HL-60/S4 treated with retinoic acid at 250 ng/mL for 4 days and 3 days (cell line): Measurements from ENCODE around the gene FGF19.

Source experiments
- in situ Hi-C: fragments of 300-500 bp; cut with MboI; formaldehyde crosslinking; loops from 2 replicates; pipeline ENCODE4 v1.7.0; 2022; ENCODE audit warnings: low sequenced_read_pairs

FGF19 gene

GRCh38 chr11:69718912-69719311 lies 15.1 kb upstream of the FGF19 start:
- in situ Hi-C loops: loop anchor here (25.0 kb wide), 1 partner anchor 468 kb away; no protein-coding TSS in a partner anchor

DNA sequence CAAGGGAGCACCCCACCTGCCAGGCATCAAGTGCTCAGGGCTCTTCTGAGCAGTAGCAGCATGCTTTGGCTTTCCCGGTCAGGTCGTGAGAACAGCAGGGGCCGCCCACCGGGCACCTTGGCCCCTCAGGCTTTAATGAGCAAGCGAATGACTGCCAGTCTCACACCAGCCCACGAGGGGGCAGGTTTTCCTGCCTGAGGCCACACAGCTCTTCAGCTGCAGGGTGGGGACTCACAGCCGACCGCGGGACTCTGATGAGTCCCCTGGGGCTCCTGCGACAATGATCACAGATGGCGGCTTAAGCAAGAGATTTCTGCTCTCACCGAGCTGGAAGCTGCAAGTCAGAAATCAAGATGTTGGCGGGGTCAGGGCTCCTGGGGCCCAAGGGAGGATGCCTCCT lies 14.3 kb upstream of the FGF19 start:
- in situ Hi-C loops: loop anchor here (25.0 kb wide), 1 partner anchor 469 kb away; no protein-coding TSS in a partner anchor

GRCh38 chr11:69716891-69717747 lies 13.3 kb upstream of the FGF19 start:
- in situ Hi-C loops: loop anchor here (25.0 kb wide), 1 partner anchor 470 kb away; no protein-coding TSS in a partner anchor

GRCh38 chr11:69716099-69716498 lies 12.3 kb upstream of the FGF19 start:
- in situ Hi-C loops: loop anchor here (25.0 kb wide), 1 partner anchor 471 kb away; no protein-coding TSS in a partner anchor

- in situ Hi-C loops: loop anchor here (25.0 kb wide), 1 partner anchor 472 kb away; no protein-coding TSS in a partner anchor
Observed at GRCh38 chr11:69715446-69715845, 11.6 kb upstream of the FGF19 start.

DNA sequence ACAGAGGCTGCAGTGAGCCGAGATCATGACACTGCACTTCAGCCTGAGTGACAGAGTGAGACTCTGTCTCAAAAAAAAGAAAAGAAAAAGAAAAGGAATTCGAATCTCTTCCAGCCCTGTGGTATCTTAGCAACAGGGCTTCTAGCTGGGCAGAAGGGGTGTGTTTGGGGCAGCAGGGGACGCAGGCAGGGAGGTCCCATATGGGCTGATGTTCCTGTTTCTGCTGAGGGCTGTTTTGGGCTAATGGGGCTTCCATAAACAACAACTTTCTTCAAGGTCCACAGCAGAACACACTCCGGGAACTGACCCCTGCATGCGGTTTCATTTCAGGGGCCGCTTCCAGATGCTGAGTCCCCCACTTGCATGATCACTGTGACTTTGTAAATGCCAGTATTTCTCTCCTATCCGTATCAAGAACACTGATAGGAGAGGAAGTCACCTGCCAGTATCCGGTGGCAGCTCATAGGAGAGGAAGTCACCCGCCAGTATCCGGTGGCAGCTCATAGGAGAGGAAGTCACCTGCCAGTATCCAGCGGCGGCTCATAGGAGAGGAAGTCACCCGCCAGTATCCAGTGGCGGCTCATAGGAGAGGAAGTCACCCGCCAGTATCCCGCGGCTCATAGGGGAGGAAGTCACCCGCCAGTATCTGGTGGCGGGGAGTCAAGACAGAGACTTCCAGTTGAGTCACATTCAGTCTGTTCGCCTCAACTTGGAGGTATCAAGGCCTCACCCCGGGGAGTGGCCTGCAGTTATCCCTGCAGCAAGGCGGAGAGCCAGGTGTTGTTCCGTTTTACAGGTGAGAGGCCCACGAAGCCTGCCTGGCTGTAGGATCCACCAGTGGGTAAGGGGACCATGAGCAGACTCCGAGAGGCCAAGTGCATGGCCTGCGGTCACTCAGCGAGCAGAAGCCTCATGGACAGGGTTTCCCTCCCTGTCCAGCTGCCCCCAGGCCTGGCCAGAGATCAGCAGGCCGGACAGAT lies 8.3 kb upstream of the FGF19 start:
- in situ Hi-C loops: loop anchor here (25.0 kb wide), 1 partner anchor 475 kb away; no protein-coding TSS in a partner anchor

GRCh38 chr11:69708736-69709401 lies 5.0 kb upstream of the FGF19 start:
- in situ Hi-C loops: loop anchor here (25.0 kb wide), 1 partner anchor 478 kb away; no protein-coding TSS in a partner anchor

DNA sequence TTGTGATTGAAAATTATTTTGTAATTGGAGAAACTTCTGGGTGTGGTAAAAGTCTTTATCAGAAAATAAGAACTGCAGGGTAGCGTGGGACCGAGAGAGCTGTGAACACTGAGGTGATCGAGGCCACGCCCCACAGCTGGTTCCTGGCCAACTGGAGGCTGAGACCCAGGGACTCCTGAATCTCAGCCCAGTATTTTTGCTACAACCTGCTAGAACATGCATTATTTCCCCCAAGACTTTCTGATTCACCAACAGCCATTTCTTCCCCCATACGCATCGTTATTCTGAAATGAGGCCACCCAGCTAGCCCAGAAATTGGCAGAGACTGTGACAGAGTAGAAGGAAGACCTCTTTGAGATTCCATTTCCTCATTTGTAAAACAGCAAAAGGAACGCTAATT lies 3.4 kb upstream of the FGF19 start:
- in situ Hi-C loops: loop anchor here (25.0 kb wide), 1 partner anchor 480 kb away; no protein-coding TSS in a partner anchor

DNA sequence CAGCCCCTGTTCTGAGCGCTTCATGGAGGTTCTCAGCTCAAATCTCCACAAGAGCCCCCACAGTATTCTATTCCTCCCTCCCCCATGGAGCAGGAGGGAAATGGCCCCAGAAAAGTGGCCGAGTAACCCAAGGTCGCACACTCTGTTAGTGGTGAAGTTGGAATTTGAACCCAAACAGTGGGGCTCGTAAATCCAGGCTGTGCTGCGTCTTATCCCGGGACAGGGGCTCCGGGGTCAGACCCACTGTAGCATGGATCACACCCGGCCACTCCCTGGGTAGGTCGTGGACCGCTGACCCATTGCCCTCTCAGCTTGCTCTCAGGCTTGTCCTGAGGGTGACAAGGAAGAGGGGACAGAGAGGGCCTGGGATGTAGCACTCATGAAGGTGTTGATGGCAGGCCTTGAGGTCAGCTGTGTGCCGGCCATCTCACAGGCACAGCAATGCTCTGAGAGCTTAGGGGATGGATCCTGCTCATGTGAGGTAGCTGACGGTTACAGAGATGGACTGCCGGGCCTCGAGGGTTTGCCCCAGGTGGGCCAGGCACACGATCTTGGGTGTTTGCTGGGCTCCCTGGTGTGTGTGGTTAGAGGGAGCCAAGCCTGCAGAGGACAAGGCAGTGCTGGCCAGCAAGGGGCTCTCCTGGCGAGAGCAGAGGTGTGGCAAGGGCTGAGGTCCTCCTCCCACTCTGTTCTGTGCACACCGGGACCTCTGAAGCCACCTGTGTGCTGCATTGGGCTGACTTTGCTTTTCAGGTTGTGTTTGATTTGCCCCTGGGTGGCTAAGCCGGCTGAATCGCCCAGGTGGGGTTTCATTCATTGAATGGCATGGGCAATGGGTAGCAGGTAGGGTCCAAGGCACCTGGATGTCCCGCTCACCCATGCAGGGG lies 2.3 kb upstream of the FGF19 start:
- in situ Hi-C loops: loop anchor here (25.0 kb wide), 1 partner anchor 481 kb away; no protein-coding TSS in a partner anchor

DNA sequence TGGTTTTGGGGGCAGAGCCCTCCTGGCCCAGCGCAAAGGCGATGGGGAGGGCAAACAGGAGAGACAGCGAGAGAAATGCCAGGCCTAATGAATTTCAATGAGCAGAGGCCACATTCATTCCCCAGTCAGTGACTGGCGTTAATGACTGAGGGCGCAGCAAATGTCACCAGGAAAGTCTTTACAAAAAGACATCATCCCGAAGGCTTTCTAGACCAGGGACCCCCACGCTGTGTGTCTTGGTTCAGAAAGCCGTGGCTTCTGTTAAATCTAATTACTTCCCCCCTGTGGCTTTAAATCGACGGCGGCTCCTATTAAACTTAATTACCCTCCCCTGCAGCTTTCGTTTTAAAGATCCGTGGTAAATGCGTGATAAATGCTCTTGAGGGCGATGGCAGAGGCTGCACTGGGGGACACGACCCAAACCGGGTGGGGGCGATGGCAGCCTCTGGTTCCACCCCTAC lies 1.6 kb upstream of the FGF19 start:
- in situ Hi-C loops: loop anchor here (25.0 kb wide), 1 partner anchor 482 kb away; no protein-coding TSS in a partner anchor

DNA sequence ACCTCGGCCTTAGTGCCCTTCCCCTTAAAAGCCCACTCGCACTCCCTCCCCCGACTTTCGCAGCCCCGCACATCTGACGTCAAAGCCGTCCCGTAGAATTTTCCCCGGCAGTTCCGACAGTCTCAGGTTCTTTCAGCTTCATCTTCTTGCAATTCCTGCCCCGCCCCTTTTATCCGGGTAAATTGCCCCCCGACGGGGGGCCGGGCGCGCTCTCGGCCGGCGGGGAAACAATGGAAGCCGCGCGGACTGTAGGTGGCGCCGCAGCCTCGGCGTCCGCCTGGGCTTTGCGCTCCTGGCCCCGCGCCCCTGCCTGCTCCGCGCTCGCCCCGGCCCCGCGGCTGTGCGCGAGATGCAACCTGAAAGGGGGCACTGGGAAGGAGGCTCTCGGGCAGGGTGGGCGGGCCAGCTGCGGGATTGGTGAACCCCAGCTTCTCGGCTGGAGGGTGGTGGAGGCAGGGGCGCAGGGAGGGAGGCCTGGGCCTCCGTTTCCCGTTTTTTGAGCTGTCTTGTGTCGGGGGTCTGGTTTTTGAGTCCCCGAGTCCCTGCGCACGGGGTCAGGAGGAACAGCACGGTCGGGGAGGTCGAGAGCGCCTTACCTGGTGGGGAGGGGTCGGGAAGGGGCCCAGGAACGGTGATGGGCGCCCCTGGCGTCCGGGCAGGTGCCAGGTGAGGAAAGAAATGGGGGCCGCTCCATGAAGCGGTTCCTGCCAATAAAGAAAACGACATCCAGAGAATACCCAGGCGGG lies 859 bp upstream of the FGF19 start:
- in situ Hi-C loops: loop anchor here (25.0 kb wide), 1 partner anchor 483 kb away; no protein-coding TSS in a partner anchor

DNA sequence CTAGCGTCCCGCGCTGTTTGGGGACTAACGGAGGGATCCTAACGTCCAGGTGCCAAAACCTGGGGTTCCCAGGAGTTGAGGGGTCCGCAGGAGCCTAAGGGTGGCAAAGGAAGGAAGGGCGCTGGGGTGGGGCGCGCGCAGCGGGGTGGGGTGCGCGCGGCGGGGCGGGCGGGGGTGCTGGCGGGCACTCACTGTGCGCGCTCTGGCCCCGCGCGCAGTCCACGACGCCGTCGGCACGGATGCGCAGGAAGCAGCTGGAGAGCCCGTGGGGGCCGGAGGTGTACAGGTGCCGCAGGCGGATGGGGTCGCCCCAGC lies 412 bp downstream of the FGF19 start:
- in situ Hi-C loops: loop anchor here (25.0 kb wide), 1 partner anchor 484 kb away; no protein-coding TSS in a partner anchor

- in situ Hi-C loops: loop anchor here (25.0 kb wide), 1 partner anchor 484 kb away; no protein-coding TSS in a partner anchor
Observed at GRCh38 chr11:69702769-69703452, 911 bp downstream of the FGF19 start.

- in situ Hi-C loops: loop anchor here (25.0 kb wide), 1 partner anchor 485 kb away; no protein-coding TSS in a partner anchor
Observed at GRCh38 chr11:69702239-69702691, 1.6 kb downstream of the FGF19 start.

- in situ Hi-C loops: loop anchor here (25.0 kb wide), 1 partner anchor 487 kb away; no protein-coding TSS in a partner anchor
Observed at GRCh38 chr11:69700278-69701140, 3.3 kb downstream of the FGF19 start.

- in situ Hi-C loops: no loop called here
Observed at GRCh38 chr11:69699213-69699612, 4.6 kb downstream of the FGF19 start.

GRCh38 chr11:69698362-69698761 lies 5.5 kb downstream of the FGF19 start:
- in situ Hi-C loops: no loop called here
